Lower lobe of right lung (tissue), 2 donors: ENCODE measurements around the gene KLHL22. TPM values are rescaled to one million over a fixed set of nuclear protein-coding genes. Genes with fewer than 3 reads are reported as not detected.

ENCODE experiments used
- ATAC-seq, 2 donors: fragments of 200-7000 bp; cut with Tn5 transposase; one replicate each; pipeline ENCODE4 v1.9.1; 2020 to 2022; ENCODE audit warnings: mild to moderate bottlenecking in 2 of 2, moderate library complexity in 2 of 2
- DNase-seq: peaks from one replicate; pipeline ENCODE4 v3.0.0-alpha.2; 2020
- H3K27ac ChIP-seq: fragments of 200-600 bp; one replicate; pipeline ENCODE4 v1.8.0; 2022
- H3K27me3 ChIP-seq: fragments of 200-600 bp; one replicate; pipeline ENCODE4 v1.8.0; 2022; ENCODE audit warnings: low read depth
- H3K36me3 ChIP-seq: fragments of 200-600 bp; one replicate; pipeline ENCODE4 v1.8.0; 2022; ENCODE audit warnings: mild to moderate bottlenecking
- H3K4me1 ChIP-seq: fragments of 200-600 bp; one replicate; pipeline ENCODE4 v1.8.0; 2022
- H3K4me3 ChIP-seq: fragments of 200-600 bp; one replicate; pipeline ENCODE4 v1.8.0; 2022; ENCODE audit warnings: mild to moderate bottlenecking
- H3K9me3 ChIP-seq: fragments of 200-600 bp; one replicate; pipeline ENCODE4 v1.8.0; 2022
- CTCF ChIP-seq: fragments of 200-600 bp; IDR thresholded peaks from one replicate; pipeline ENCODE4 v1.8.0; 2022; ENCODE audit warnings: antibody characterized with exemption, mild to moderate bottlenecking
- intact Hi-C: fragments of 100-400 bp; cut with DNase I; formaldehyde crosslinking; loops from one replicate; pipeline ENCODE4 v1.11.0; 2022
- total RNA-seq: library from RNA; stranded (reverse); fragmentation: NEBNext Ultra II Directional; extraction: Animal tissue kit (Norgen Biotek cat#: 25700); gene quantifications from one replicate; pipeline ENCODE4 v1.2.1, GENCODE V29; 2021
- donor health status: DM: no; HTN: yes; CAD: no; lungs with severe emphysema.

KLHL22 gene
- total RNA-seq, 1 donor from 2014 or later, result 24.0 TPM

- no peak for TF ChIP-seq CTCF
- DNase-seq, result peak; percentile 80
- H3K27me3 ChIP-seq, result no peaks in the 10 kb centered on the region
- H3K27ac ChIP-seq, result peak overlapping the region; percentile 79
- peak; percentile 95 to 96 for ATAC-seq
- H3K36me3 ChIP-seq, result peaks cover 22% of the 10 kb centered on the region
- H3K9me3 ChIP-seq, result no peaks in the 10 kb centered on the region
- H3K4me3 ChIP-seq, result no peak overlapping the region
- intact Hi-C loops, result no loop called here
- peaks cover 59% of the 10 kb centered on the region for H3K4me1 ChIP-seq
These were observed 36.0 kb upstream of the KLHL22 start for GRCh38 chr22:20531404-20532201.

GRCh38 chr22:20531154-20531403 lies 35.5 kb upstream of the KLHL22 start:
- Histone ChIP-seq H3K4me3 (no peak overlapping the region), H3K4me1 (peaks cover 59% of the 10 kb centered on the region), H3K9me3 (no peaks in the 10 kb centered on the region), H3K27ac (peak overlapping the region; percentile 79), H3K27me3 (no peaks in the 10 kb centered on the region), H3K36me3 (peaks cover 26% of the 10 kb centered on the region)
- DNase-seq (no peak), ATAC-seq (no peak)
- intact Hi-C loops, result no loop called here
- TF ChIP-seq CTCF, result no peak

- Histone ChIP-seq H3K4me3 (no peak overlapping the region), H3K36me3 (peaks cover 30% of the 10 kb centered on the region), H3K27ac (peak overlapping the region; percentile 79), H3K9me3 (no peaks in the 10 kb centered on the region), H3K4me1 (peaks cover 59% of the 10 kb centered on the region), H3K27me3 (no peaks in the 10 kb centered on the region)
- TF ChIP-seq CTCF, result no peak
- DNase-seq (peak; percentile 52), ATAC-seq (peak; percentile 67 to 72)
- intact Hi-C loops, result no loop called here
These were observed 35.0 kb upstream of the KLHL22 start for GRCh38 chr22:20530368-20531153.

- H3K9me3 ChIP-seq, result no peaks in the 10 kb centered on the region
- no peak overlapping the region for H3K4me3 ChIP-seq
- H3K27me3 ChIP-seq, result no peaks in the 10 kb centered on the region
- intact Hi-C loops, result no loop called here
- H3K4me1 ChIP-seq, result peaks cover 65% of the 10 kb centered on the region
- H3K27ac ChIP-seq, result no peak overlapping the region
- no peak for TF ChIP-seq CTCF
- peaks cover 26% of the 10 kb centered on the region for H3K36me3 ChIP-seq
- ATAC-seq (no peak), DNase-seq (peak; percentile 9)
These were observed 32.9 kb upstream of the KLHL22 start for GRCh38 chr22:20528405-20528978.

- Histone ChIP-seq H3K4me1 (peaks cover 61% of the 10 kb centered on the region), H3K9me3 (no peaks in the 10 kb centered on the region), H3K4me3 (no peak overlapping the region), H3K36me3 (peaks cover 31% of the 10 kb centered on the region), H3K27me3 (no peaks in the 10 kb centered on the region), H3K27ac (no peak overlapping the region)
- intact Hi-C loops, result no loop called here
- ATAC-seq (no peak), DNase-seq (no peak)
- no peak for TF ChIP-seq CTCF
These were observed 31.2 kb upstream of the KLHL22 start for GRCh38 chr22:20526628-20527355.
